Liver (tissue), 9 donors: ENCODE data around the gene HSFX4. TPM values are rescaled to one million over a fixed set of nuclear protein-coding genes. Genes with fewer than 3 reads are reported as not detected.
A peak's percentile ranks its signal among the peaks of the same experiment; 100 is the strongest.

Experiments
- DNase-seq: peaks from one replicate; pipeline ENCODE4 v3.0.0-alpha.2; 2017; ENCODE audit warnings: low spot score
- H3K27ac ChIP-seq, 2 donors: one replicate each; pipeline ENCODE4 v1.7.0; 2013; ENCODE audit warnings: inconsistent platforms in 2 of 2, low read length in 2 of 2, control low read depth in 1 of 2, low read depth in 1 of 2, mild to moderate bottlenecking in 1 of 2
- H3K27me3 ChIP-seq, 4 donors: one replicate each; pipeline versions ENCODE4 v1.6.1 to v1.7.0; 2013; ENCODE audit warnings: low read length in 3 of 4, inconsistent platforms in 1 of 4, mild to moderate bottlenecking in 1 of 4, moderate library complexity in 1 of 4; ENCODE audit not compliant: control insufficient read depth in 4 of 4, insufficient read depth in 4 of 4
- H3K36me3 ChIP-seq, 4 donors: one replicate each; pipeline versions ENCODE4 v1.6.1 to v1.7.0; 2013; ENCODE audit warnings: low read length in 3 of 4, mild to moderate bottlenecking in 3 of 4, low read depth in 1 of 4, moderate library complexity in 1 of 4; ENCODE audit not compliant: control insufficient read depth in 4 of 4, insufficient read depth in 3 of 4
- H3K4me1 ChIP-seq, 4 donors: one replicate each; pipeline versions ENCODE4 v1.6.1 to v1.7.0; 2013; ENCODE audit warnings: low read length in 3 of 4, mild to moderate bottlenecking in 3 of 4, moderate library complexity in 1 of 4; ENCODE audit not compliant: control insufficient read depth in 4 of 4, insufficient read depth in 4 of 4
- H3K4me3 ChIP-seq, 3 donors: one replicate each; pipeline versions ENCODE4 v1.6.1 to v1.7.0; 2013; ENCODE audit warnings: low read length in 3 of 3, control low read depth in 1 of 3, low read depth in 1 of 3, mild to moderate bottlenecking in 1 of 3
- H3K9ac ChIP-seq, 2 donors: one replicate each; pipeline ENCODE4 v1.7.0; 2013; ENCODE audit warnings: low read length in 2 of 2, mild to moderate bottlenecking in 2 of 2, moderate library complexity in 2 of 2, control low read depth in 1 of 2, low read depth in 1 of 2
- H3K9me3 ChIP-seq, 4 donors: one replicate each; pipeline versions ENCODE4 v1.6.1 to v1.7.0; 2013; ENCODE audit warnings: low read length in 3 of 4; ENCODE audit not compliant: control insufficient read depth in 4 of 4
- EGR1 ChIP-seq, 2 donors: IDR thresholded peaks; 2 replicates each; pipeline ENCODE4 v1.6.1; 2016 to 2018; ENCODE audit warnings: antibody characterized with exemption in 2 of 2, low read depth in 2 of 2
- FOXA1 ChIP-seq: IDR thresholded peaks from 2 replicates; pipeline ENCODE4 v1.6.1; 2016; ENCODE audit warnings: antibody characterized with exemption
- FOXA2 ChIP-seq: IDR thresholded peaks from 2 replicates; pipeline ENCODE4 v1.6.1; 2016; ENCODE audit warnings: antibody characterized with exemption
- GABPA ChIP-seq, 2 donors: IDR thresholded peaks in 1 of 2; conservative IDR thresholded peaks in 1 of 2; 2 replicates each; pipeline ENCODE4 v1.6.1; 2016; ENCODE audit warnings: antibody characterized with exemption in 2 of 2, mild to moderate bottlenecking in 1 of 2, moderate library complexity in 1 of 2
- HNF4A ChIP-seq, 2 donors: conservative IDR thresholded peaks; 2 replicates each; pipeline ENCODE4 v1.6.1; 2016; ENCODE audit warnings: antibody characterized with exemption in 2 of 2, mild to moderate bottlenecking in 2 of 2
- HNF4G ChIP-seq: IDR thresholded peaks from 2 replicates; pipeline ENCODE4 v1.6.1; 2016; ENCODE audit warnings: antibody characterized with exemption
- JUND ChIP-seq, 2 donors: IDR thresholded peaks; 2 replicates each; pipeline ENCODE4 v1.6.1; 2016; ENCODE audit warnings: antibody characterized with exemption in 2 of 2
- NR2F2 ChIP-seq: IDR thresholded peaks from 2 replicates; pipeline ENCODE4 v1.6.1; 2016; ENCODE audit warnings: antibody characterized with exemption
- RAD21 ChIP-seq, 2 donors: IDR thresholded peaks; 2 replicates each; pipeline ENCODE4 v1.6.1; 2016; ENCODE audit warnings: antibody characterized with exemption in 2 of 2, mild to moderate bottlenecking in 2 of 2
- RXRA ChIP-seq, 2 donors: IDR thresholded peaks; 2 replicates each; pipeline ENCODE4 v1.6.1; 2017 to 2018; ENCODE audit warnings: antibody characterized with exemption in 2 of 2, mild to moderate bottlenecking in 1 of 2
- SP1 ChIP-seq: IDR thresholded peaks from 2 replicates; pipeline ENCODE4 v1.6.1; 2018; ENCODE audit warnings: antibody characterized with exemption, mild to moderate bottlenecking
- TAF1 ChIP-seq: conservative IDR thresholded peaks from 2 replicates; pipeline ENCODE4 v1.6.1; 2016; ENCODE audit warnings: antibody characterized with exemption, mild to moderate bottlenecking
- YY1 ChIP-seq: IDR thresholded peaks from 2 replicates; pipeline ENCODE4 v1.6.1; 2016; ENCODE audit warnings: antibody characterized with exemption, mild to moderate bottlenecking
- WGBS: extraction: QIAGEN DNeasy Blood & Tissue Kit; methylation state at CpG from one replicate; pipeline ENCODE4 v1.1.7; 2013; 5-methylcytosine and 5-hydroxymethylcytosine counted together
- polyA plus RNA-seq, 2 donors: library from polyadenylated mRNA; stranded (reverse) in 1 of 2; unstranded in 1 of 2; fragments of 200-250 nt in 1 of 2; fragments of >200 nt in 1 of 2; fragmentation: Nextera tagmentation in 1 of 2; extraction: Ambion mirVana in 1 of 2; gene quantifications; one replicate each; pipeline versions ENCODE4 v1.2.1 to v1.2.3, GENCODE V29; 2013 to 2015
- total RNA-seq, 2 donors: library from RNA; depleted of rRNA; stranded (reverse); fragments of >200 nt; gene quantifications; one replicate each; pipeline ENCODE4 v1.2.3, GENCODE V29; 2014
- TF ChIP-seq, protein P1 (sequence below): IDR thresholded peaks from 2 replicates; pipeline ENCODE4 v1.6.1; 2016; ENCODE audit warnings: antibody characterized with exemption
- TF ChIP-seq, protein P2 (sequence below): fragments of 150-350 bp; IDR thresholded peaks from 2 replicates; pipeline ENCODE4 v1.5.1; 2017; ENCODE audit warnings: improper control_type of control experiment, low read depth, low read length; ENCODE audit not compliant: missing input control
- TF ChIP-seq, protein P3 (sequence below): IDR thresholded peaks from 2 replicates; pipeline ENCODE4 v1.6.1; 2016; ENCODE audit warnings: antibody characterized with exemption
- TF ChIP-seq, protein P4 (sequence below): IDR thresholded peaks from 2 replicates; pipeline ENCODE4 v1.6.1; 2016; ENCODE audit warnings: antibody characterized with exemption, mild to moderate bottlenecking
- TF ChIP-seq, protein P5 (sequence below): IDR thresholded peaks from 2 replicates; pipeline ENCODE4 v1.6.1; 2016; ENCODE audit warnings: antibody characterized with exemption
- donor health status: healthy.
- donor health status: healthy.
- donor health status: healthy.
- donor health status: healthy.
- donor health status: healthy.

The HSFX4 gene
- total and polyA plus RNA-seq, 4 donors, result not detected

DNA sequence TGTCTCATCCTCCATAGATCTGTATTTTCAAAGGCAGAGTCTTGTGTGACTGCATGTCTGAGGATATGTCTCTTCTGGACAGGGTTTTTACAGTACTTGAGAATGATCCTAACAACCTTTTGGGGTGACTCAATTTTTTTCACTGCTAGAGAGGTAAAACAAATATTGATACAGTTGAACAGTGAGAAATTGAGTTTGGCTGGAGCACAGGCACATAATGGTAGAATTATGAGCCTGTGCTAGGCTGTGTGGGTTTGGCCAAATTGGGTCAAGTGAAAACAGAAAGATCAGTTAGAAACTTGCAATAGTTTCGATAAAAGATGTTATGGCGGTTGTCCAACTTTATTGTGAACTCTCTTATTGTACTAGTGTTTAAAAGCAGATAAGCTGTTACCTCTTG lies 32.2 kb downstream of the HSFX4 start:
- no peak overlapping the region for H3K27ac ChIP-seq
- H3K9ac ChIP-seq, result peak overlapping the region in 1 of 2 donors; percentile 31
- H3K36me3 ChIP-seq, result no peaks in the 10 kb centered on the region
- DNase-seq, result no peak
- H3K27me3 ChIP-seq, result no peaks in the 10 kb centered on the region
- H3K4me1 ChIP-seq, result peaks cover 0 to 4% (median 2%) of the 10 kb centered on the region in 4 donors
- TF ChIP-seq YY1, result no peak
- TF ChIP-seq SP1, result no peak
- TF ChIP-seq TAF1, result no peak
- no peak for TF ChIP-seq HNF4A (conservative IDR thresholded peaks at IDR 0.05)
- TF ChIP-seq, protein P1, sequence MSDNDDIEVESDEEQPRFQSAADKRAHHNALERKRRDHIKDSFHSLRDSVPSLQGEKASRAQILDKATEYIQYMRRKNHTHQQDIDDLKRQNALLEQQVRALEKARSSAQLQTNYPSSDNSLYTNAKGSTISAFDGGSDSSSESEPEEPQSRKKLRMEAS, result no peak
- TF ChIP-seq HNF4G, result no peak
- no peak for TF ChIP-seq RAD21 (IDR thresholded peaks at IDR 0.05)
- TF ChIP-seq, protein P2, sequence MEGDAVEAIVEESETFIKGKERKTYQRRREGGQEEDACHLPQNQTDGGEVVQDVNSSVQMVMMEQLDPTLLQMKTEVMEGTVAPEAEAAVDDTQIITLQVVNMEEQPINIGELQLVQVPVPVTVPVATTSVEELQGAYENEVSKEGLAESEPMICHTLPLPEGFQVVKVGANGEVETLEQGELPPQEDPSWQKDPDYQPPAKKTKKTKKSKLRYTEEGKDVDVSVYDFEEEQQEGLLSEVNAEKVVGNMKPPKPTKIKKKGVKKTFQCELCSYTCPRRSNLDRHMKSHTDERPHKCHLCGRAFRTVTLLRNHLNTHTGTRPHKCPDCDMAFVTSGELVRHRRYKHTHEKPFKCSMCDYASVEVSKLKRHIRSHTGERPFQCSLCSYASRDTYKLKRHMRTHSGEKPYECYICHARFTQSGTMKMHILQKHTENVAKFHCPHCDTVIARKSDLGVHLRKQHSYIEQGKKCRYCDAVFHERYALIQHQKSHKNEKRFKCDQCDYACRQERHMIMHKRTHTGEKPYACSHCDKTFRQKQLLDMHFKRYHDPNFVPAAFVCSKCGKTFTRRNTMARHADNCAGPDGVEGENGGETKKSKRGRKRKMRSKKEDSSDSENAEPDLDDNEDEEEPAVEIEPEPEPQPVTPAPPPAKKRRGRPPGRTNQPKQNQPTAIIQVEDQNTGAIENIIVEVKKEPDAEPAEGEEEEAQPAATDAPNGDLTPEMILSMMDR, result no peak
- TF ChIP-seq FOXA1, result no peak
- no peak for TF ChIP-seq RXRA (IDR thresholded peaks at IDR 0.05)
- TF ChIP-seq JUND (IDR thresholded peaks at IDR 0.05), result no peak
- no peak for TF ChIP-seq GABPA (IDR thresholded peaks at IDR 0.05 in 1 of 2, conservative IDR thresholded peaks at IDR 0.05 in 1 of 2)
- TF ChIP-seq, protein P3, sequence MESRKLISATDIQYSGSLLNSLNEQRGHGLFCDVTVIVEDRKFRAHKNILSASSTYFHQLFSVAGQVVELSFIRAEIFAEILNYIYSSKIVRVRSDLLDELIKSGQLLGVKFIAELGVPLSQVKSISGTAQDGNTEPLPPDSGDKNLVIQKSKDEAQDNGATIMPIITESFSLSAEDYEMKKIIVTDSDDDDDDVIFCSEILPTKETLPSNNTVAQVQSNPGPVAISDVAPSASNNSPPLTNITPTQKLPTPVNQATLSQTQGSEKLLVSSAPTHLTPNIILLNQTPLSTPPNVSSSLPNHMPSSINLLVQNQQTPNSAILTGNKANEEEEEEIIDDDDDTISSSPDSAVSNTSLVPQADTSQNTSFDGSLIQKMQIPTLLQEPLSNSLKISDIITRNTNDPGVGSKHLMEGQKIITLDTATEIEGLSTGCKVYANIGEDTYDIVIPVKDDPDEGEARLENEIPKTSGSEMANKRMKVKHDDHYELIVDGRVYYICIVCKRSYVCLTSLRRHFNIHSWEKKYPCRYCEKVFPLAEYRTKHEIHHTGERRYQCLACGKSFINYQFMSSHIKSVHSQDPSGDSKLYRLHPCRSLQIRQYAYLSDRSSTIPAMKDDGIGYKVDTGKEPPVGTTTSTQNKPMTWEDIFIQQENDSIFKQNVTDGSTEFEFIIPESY, result no peak
- TF ChIP-seq, protein P4, sequence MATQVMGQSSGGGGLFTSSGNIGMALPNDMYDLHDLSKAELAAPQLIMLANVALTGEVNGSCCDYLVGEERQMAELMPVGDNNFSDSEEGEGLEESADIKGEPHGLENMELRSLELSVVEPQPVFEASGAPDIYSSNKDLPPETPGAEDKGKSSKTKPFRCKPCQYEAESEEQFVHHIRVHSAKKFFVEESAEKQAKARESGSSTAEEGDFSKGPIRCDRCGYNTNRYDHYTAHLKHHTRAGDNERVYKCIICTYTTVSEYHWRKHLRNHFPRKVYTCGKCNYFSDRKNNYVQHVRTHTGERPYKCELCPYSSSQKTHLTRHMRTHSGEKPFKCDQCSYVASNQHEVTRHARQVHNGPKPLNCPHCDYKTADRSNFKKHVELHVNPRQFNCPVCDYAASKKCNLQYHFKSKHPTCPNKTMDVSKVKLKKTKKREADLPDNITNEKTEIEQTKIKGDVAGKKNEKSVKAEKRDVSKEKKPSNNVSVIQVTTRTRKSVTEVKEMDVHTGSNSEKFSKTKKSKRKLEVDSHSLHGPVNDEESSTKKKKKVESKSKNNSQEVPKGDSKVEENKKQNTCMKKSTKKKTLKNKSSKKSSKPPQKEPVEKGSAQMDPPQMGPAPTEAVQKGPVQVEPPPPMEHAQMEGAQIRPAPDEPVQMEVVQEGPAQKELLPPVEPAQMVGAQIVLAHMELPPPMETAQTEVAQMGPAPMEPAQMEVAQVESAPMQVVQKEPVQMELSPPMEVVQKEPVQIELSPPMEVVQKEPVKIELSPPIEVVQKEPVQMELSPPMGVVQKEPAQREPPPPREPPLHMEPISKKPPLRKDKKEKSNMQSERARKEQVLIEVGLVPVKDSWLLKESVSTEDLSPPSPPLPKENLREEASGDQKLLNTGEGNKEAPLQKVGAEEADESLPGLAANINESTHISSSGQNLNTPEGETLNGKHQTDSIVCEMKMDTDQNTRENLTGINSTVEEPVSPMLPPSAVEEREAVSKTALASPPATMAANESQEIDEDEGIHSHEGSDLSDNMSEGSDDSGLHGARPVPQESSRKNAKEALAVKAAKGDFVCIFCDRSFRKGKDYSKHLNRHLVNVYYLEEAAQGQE, result no peak
- TF ChIP-seq FOXA2, result no peak
- TF ChIP-seq, protein P5, sequence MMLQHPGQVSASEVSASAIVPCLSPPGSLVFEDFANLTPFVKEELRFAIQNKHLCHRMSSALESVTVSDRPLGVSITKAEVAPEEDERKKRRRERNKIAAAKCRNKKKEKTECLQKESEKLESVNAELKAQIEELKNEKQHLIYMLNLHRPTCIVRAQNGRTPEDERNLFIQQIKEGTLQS, result no peak
- TF ChIP-seq EGR1 (IDR thresholded peaks at IDR 0.05; ENCODE audit: low read depth in 2 of 2), result no peak
- TF ChIP-seq NR2F2, result no peak
- no peaks in the 10 kb centered on the region for H3K9me3 ChIP-seq
- no peak overlapping the region for H3K4me3 ChIP-seq
- WGBS, result 39% methylated on average over 2 of the region's 2 CpGs

DNA sequence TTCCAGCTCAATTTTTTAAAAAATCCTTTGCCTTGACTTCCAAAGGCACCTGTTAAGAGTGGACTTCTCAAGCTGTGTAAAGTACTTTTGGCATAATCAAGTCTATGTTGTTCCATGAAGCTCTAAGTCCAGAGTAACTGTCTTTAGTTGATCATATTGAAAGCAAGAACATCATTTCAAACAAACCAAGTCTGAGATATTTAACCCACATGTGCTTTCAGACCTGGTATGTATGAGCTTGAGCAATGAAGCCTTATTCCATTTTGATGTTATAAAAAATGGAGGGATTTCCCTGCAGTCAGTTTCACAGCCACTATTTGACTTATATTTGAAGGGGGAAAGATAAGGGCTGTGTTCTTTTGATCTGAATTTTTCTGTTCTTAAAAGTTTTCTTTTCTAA lies 32.6 kb downstream of the HSFX4 start:
- H3K36me3 ChIP-seq, result no peaks in the 10 kb centered on the region
- no peak overlapping the region for H3K27ac ChIP-seq
- DNase-seq, result no peak
- no peaks in the 10 kb centered on the region for H3K9me3 ChIP-seq
- no peaks in the 10 kb centered on the region for H3K27me3 ChIP-seq
- no peak overlapping the region for H3K4me3 ChIP-seq
- H3K9ac ChIP-seq, result peak overlapping the region in 1 of 2 donors; percentile 31
- H3K4me1 ChIP-seq, result peaks cover 0 to 4% (median 2%) of the 10 kb centered on the region in 4 donors
- TF ChIP-seq RAD21 (IDR thresholded peaks at IDR 0.05), result no peak
- TF ChIP-seq GABPA (IDR thresholded peaks at IDR 0.05 in 1 of 2, conservative IDR thresholded peaks at IDR 0.05 in 1 of 2), result no peak
- no peak for TF ChIP-seq JUND (IDR thresholded peaks at IDR 0.05)
- TF ChIP-seq HNF4G, result no peak
- TF ChIP-seq FOXA1, result no peak
- TF ChIP-seq TAF1, result no peak
- TF ChIP-seq, protein P3, result no peak
- no peak for TF ChIP-seq HNF4A (conservative IDR thresholded peaks at IDR 0.05)
- no peak for TF ChIP-seq EGR1 (IDR thresholded peaks at IDR 0.05; ENCODE audit: low read depth in 2 of 2)
- TF ChIP-seq, protein P5, result no peak
- TF ChIP-seq, protein P2, result no peak
- TF ChIP-seq, protein P1, result no peak
- no peak for TF ChIP-seq RXRA (IDR thresholded peaks at IDR 0.05)
- no peak for TF ChIP-seq SP1
